Measurements from ENCODE around the gene ERCC6L. TPM values are rescaled to one million over a fixed set of nuclear protein-coding genes. Genes with fewer than 3 reads are reported as not detected.
"Not testable (repeated sequence)": the region's sequence is repeated elsewhere in the genome, so short reads cannot be mapped to it uniquely, and the experiment has no call there.

The ERCC6L gene
- total RNA-seq, 1 experiment from 2014 or later, result 4.3 TPM

DNA sequence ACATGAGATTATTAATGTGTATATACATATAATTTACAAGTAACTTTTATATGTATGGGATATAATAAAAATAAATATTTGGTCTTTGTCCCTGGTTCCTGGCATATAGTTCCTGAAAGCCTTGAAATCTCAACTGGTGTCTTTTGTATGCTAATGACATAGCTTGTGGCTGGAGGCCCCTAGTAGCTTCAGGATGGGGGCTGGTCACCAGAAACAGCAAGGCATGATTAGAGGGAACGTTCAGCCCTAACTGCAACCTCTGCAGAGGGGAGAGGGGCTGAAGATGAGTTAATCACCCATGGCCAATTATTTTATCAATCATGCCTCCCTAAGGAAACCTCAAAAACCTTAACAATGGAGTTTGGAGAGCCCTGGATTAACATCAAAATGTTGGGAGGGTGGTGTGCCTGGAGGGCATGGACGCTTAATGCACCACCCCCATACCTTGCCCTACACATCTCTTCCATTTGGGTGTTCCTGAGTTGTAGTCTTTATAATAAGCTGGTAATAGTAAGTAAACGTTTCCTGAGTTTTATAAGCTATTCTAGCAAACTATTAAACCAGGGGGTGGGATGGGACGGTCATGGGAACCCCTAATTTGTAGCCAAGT, 35.9 kb downstream of the ERCC6L start:
- no peak overlapping the region for H3K4me3 ChIP-seq
- no peak for DNase-seq
- H3K36me3 ChIP-seq, result peaks cover 20% of the 10 kb centered on the region
- no peaks in the 10 kb centered on the region for H3K27me3 ChIP-seq
- H3K9me3 ChIP-seq, result no peaks in the 10 kb centered on the region

DNA sequence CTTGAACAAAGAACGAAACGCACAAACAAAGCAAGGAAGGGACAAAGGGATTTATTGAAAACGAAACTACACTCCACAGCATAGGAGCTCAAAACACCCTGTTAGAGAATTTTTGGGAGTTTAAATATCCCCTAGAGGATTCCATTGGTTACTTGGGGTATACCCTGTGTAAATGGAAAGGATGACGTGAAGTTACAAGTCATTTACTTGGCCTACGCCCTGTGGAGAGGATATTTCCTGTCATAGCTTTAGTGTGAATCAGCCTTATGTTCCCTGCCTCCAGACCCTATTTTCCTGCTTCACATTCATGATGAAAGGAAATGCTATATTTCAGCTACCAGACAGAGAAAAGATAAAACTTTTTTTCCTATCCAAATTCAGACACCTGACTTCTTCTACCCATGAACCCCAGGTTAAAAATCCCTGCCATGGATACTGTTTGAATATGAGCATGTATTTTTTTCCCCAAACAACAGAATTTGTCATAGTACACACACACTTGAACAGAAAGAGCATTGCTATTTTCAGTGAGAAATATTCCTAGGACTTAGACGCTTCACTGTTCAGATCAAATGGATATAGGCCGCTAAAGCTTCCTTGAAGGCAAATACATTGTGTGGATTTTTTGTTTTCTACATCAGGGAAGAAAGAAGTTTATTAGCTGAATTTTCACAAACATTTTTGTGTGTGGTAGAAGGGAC, 36.8 kb downstream of the ERCC6L start:
- peak; percentile 28 for DNase-seq
- peaks cover 15% of the 10 kb centered on the region for H3K36me3 ChIP-seq
- H3K27me3 ChIP-seq, result no peaks in the 10 kb centered on the region
- no peaks in the 10 kb centered on the region for H3K9me3 ChIP-seq
- no peak overlapping the region for H3K4me3 ChIP-seq

DNA sequence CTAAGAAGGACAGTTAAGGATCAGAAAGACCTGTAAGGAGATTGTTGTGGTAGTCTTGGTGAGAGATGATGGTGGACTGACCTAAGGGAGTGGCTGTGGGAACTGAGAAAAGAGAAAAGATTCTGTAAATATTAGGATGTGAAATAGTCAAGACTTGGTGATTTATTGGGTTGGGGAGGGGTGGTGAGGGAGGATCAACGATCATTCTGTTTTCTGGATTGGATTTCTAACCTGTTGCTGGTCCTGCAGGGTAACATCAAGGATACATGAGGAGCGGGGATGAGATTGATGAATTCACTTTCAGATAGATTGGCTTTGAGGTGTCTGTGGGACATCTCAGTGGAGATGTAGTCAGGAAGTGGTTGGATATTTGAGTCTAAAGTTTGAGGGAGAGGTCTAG, 55.9 kb downstream of the ERCC6L start:
- no peak for DNase-seq
- Histone ChIP-seq H3K4me3 (no peak overlapping the region), H3K9me3 (no peaks in the 10 kb centered on the region), H3K27me3 (no peaks in the 10 kb centered on the region), H3K36me3 (no peaks in the 10 kb centered on the region)

DNA sequence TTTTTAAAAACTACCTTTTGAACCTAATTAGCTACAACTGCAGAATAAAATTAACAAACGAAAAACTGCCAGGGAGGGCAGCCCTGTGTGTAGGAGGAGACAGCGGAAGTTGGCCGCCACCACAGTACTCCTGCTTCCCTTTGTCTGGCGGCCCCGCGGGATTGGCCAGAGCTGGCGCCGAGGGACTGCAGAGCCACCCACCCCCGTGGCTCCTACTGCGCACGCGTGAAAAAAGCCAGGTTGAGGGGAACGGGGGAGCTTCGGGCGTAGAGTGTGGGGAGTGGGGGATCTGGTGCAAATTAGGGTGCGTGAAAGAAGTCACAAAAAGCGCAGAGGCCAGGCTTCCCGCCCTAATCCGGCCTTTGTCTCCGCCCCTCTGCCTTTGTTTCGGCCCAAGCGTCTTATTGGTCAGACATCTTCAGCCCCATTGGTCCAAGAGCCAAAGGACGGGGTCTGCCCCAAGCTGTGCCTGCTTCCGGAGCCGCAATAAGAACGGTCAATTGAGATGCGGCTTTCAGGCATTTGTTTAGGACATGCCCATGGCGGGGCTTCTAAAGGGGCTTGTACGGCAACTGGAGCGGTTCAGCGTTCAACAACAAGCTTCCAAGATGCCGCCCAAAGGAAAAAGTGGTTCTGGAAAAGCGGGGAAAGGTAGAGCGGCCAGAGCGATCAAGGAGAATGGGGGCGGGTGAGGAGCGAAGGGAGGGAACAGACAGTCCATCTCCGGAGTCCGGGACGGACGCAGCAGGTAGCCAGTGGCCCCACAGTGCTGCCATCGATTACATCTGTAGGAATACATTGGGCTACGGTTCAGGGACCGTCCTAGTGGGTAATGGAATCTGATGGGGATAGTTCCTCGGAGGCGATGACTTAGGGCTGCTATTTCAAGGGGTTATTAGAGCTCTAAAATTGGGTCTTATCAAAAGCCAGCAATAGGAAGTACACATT, 57.4 kb downstream of the ERCC6L start, which contains the start of gene PIN4:
PIN4 (plus strand) TSS at position 580 of the 948 bp plus-strand sequence; CDS start at position 609, 29 bp downstream.
- Histone ChIP-seq H3K27me3 (no peaks in the 10 kb centered on the region), H3K9me3 (no peaks in the 10 kb centered on the region), H3K4me3 (peak within 1 kb of the TSS; percentile 78), H3K36me3 (no peaks in the 10 kb centered on the region)
- peak; percentile 92 for DNase-seq

DNA sequence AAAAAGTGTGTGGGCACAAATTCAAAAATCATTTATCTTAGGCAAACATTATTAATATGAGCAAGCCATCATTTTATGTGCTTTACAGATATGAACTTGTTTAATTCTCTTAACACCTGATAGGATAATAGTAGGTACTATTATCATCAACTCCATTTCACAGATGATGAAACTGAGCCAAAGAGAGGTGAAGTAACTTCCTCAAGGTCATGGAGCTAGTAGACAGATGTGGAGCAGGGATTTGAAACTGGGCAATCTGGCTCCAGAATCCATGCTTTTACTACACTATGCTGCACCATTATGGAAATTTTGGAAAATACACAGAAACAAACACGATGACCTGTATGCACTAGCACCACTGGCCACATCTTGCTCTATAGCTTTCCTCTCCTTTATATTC, 58.3 kb downstream of the ERCC6L start:
- Histone ChIP-seq H3K4me3 (peak overlapping the region; percentile 78), H3K27me3 (no peaks in the 10 kb centered on the region), H3K9me3 (no peaks in the 10 kb centered on the region), H3K36me3 (no peaks in the 10 kb centered on the region)
- DNase-seq, result no peak

DNA sequence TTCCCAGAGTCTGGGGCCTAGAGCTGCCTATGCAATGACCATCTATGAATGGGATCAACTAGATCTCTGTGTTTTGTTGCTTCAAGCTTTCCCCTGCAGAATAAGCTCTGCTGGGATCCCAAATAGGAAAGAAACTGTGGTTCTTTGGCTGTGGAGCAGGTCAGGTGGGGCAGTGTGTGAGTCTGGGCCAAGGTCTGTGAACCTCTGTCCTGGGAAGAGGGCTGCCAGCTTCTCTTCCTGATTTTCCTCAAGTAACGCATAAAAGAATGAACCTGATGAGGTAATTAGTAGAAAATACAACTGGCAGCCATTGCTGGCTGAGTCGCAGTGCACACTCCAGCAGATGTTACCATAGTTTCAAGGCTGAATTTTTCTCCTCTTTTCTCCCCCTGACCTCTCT, 61.8 kb downstream of the ERCC6L start:
- H3K36me3 ChIP-seq, result no peaks in the 10 kb centered on the region
- H3K4me3 ChIP-seq, result no peak overlapping the region

DNA sequence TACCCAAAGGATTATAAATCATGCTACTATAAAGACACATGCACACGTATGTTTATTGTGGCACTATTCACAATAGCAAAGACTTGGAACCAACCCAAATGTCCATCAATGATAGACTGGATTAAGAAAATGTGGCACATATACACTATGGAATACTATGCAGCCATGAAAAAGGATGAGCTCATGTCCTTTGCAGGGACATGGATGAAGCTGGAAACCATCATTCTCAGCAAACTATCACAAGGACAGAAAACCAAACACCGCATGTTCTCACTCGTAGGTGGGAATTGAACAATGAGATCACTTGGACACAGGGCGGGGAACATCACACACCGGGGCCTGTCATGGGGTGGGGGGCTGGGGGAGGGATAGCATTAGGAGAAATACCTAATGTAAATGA, 62.5 kb downstream of the ERCC6L start:
- not testable (repeated sequence) for H3K9me3 ChIP-seq, DNase-seq, H3K27me3 ChIP-seq, H3K4me3 ChIP-seq, H3K36me3 ChIP-seq

More for the DNA sequence above, 61.8 kb downstream of the ERCC6L start:
- H3K9me3 ChIP-seq, result no peaks in the 10 kb centered on the region
- DNase-seq, result peak; percentile 6
- H3K27me3 ChIP-seq, result no peaks in the 10 kb centered on the region

DNA sequence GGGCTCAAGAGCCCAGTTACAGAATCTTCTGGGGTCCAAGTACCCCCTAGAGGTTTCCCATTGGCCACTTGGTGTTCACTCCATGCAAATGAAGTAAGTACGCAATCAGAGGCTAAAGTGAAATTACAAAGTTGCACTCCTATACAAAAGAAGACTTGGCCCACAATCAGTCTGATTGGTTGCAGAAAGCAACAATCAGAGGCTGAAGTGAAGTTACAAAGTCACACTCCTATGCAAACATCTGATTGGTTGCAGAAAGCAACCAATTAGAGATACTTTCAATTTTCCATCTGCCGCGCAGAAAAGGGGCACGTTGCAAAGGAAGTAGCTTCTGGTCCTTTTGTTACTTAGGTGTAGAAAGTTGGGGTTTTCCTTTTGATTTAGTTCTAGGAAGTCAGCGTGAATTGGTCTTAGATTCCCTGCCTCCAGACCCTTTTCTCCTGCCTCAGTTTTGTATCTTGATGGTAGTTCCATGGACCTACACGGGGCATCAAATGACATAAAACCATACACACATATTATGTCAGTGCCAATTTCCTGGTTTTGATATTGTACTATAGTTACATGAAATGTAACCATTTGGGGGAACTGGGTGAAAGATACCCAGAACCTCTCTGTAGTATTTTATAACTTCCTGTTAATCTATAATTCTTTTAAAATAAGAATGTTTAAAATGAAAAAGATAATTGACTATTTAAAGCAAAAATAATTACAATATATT, 69.7 kb downstream of the ERCC6L start:
- Histone ChIP-seq H3K4me3 (no peak overlapping the region), H3K9me3 (no peaks in the 10 kb centered on the region), H3K27me3 (no peaks in the 10 kb centered on the region), H3K36me3 (no peaks in the 10 kb centered on the region)
- DNase-seq, result no peak

DNA sequence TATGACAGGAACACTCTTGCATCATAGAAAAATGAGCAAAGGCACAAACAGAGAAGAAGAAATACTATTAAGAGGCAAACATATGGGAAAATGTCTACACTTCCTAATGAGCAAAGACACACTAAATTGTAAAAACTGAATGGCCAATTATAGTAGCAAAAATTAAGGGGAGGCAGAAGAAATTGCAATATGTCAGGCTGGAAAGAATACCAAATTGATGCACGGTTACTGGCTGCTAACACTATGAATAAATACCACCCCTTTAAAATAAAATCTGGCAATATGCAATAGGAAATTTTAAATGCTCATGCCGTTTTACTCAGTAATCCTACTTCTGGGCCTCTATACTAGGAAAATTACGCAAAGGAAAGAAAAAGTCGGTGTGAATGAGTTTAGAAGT, 73.3 kb downstream of the ERCC6L start:
- DNase-seq, result no peak
- Histone ChIP-seq H3K4me3 (no peak overlapping the region), H3K36me3 (no peaks in the 10 kb centered on the region), H3K9me3 (no peaks in the 10 kb centered on the region), H3K27me3 (no peaks in the 10 kb centered on the region)

DNA sequence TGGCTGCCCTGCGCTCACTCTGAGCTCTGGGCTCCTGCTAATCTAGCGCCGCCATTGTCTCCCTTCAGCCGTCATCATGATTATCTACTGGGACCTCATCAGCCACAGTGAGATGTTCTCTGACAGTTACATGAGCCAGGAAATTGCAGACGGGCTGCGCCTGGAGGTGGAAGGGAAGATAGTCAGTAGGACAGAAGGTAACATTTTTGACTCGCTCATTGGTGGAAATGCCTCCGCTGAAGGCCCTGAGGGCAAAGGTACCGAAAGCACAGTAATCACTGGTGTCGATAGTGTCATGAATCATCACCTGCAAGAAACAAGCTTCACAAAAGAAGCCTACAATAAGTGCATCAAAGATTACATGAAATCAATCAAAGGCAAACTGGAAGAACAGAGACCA, 79.1 kb downstream of the ERCC6L start:
- Histone ChIP-seq H3K9me3 (no peaks in the 10 kb centered on the region), H3K36me3 (no peaks in the 10 kb centered on the region), H3K27me3 (no peaks in the 10 kb centered on the region), H3K4me3 (no peak overlapping the region)
- no peak for DNase-seq

DNA sequence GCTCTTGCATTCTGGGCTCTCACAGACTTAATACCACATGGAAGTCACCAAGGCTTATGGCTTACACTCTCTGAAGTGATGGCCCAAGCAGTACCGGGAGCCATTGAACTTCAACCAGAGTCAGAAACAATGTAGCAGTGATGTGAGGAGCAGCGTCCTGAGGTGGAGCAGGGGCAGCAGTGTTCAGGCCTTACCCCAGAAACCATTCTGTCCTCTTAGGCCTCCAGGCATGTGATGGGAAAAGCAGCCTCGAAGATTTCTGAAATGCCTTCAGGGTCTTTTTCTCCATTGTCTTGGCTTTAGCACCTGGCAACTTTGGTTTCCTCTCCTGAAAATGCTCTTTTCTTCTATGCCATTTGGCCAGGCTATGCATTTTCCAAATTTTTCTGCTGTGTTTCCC, 80.1 kb downstream of the ERCC6L start:
- H3K4me3 ChIP-seq, result no peak overlapping the region
- no peaks in the 10 kb centered on the region for H3K9me3 ChIP-seq
- no peaks in the 10 kb centered on the region for H3K27me3 ChIP-seq
- H3K36me3 ChIP-seq, result no peaks in the 10 kb centered on the region
- DNase-seq, result no peak

Other genes with a start within 250 kb of the ERCC6L start
- gene RTL5, start 107.1 kb downstream of the ERCC6L start, total RNA-seq (2014; rRNA removed; shearing (Covaris generic); ENCODE audit: low replicate concordance), result 0.03 TPM in 1 of 2 replicates, not detected in the other
- 1.3 and 2.3 TPM in 2 replicates for gene PIN4, start 57.3 kb downstream of the ERCC6L start, total RNA-seq (2014; rRNA removed; shearing (Covaris generic); ENCODE audit: low replicate concordance)
- gene RPS4X, start 38.2 kb upstream of the ERCC6L start, total RNA-seq (2014; rRNA removed; shearing (Covaris generic); ENCODE audit: low replicate concordance), result 967 and 1,437 TPM in 2 replicates
- 1.0 TPM in 1 of 2 replicates, not detected in the other for gene CITED1, start 66.9 kb upstream of the ERCC6L start, total RNA-seq (2014; rRNA removed; shearing (Covaris generic); ENCODE audit: low replicate concordance)

Data from MG63 (cell line).